ENCODE data around the gene CTNNA3.

CTNNA3 gene

DNA sequence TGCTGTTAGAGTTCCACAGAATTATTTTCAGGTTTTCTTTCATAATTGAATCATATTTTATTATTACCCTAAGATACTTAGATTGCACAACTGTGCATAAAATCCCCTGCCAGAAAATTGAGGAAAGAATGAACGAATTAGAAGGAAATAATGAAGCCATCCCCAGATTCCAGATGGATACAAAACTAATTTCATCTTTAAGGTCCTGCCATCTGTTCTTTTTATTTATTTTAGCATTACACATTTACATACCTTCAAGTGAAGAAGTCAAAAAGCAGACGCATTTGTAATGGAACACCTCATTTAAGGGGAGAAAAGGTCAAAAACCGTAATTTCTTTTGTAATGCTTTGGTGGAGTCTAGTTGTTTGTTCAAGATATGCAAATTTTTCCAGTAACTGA, 847.1 kb downstream of the CTNNA3 start:
- no peaks in the 10 kb centered on the region for H3K4me1 ChIP-seq (ENCODE audit: insufficient read depth, poor library complexity, severe bottlenecking)
- DNase-seq (ENCODE audit: low spot score) (no peak), ATAC-seq (ENCODE audit: low read depth) (no peak)
- H3K4me3 ChIP-seq (ENCODE audit: severe bottlenecking): no peak overlapping the region
- no peaks in the 10 kb centered on the region for H3K9me3 ChIP-seq (ENCODE audit: severe bottlenecking)
- H3K27me3 ChIP-seq (ENCODE audit: insufficient read depth, poor library complexity, severe bottlenecking): peaks cover 6% of the 10 kb centered on the region
- TF ChIP-seq, protein P1, sequence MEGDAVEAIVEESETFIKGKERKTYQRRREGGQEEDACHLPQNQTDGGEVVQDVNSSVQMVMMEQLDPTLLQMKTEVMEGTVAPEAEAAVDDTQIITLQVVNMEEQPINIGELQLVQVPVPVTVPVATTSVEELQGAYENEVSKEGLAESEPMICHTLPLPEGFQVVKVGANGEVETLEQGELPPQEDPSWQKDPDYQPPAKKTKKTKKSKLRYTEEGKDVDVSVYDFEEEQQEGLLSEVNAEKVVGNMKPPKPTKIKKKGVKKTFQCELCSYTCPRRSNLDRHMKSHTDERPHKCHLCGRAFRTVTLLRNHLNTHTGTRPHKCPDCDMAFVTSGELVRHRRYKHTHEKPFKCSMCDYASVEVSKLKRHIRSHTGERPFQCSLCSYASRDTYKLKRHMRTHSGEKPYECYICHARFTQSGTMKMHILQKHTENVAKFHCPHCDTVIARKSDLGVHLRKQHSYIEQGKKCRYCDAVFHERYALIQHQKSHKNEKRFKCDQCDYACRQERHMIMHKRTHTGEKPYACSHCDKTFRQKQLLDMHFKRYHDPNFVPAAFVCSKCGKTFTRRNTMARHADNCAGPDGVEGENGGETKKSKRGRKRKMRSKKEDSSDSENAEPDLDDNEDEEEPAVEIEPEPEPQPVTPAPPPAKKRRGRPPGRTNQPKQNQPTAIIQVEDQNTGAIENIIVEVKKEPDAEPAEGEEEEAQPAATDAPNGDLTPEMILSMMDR (IDR thresholded peaks at IDR 0.05; ENCODE audit: poor library complexity, severe bottlenecking): no peak
- no peak overlapping the region for H3K27ac ChIP-seq (ENCODE audit: poor library complexity, severe bottlenecking)
- no peaks in the 10 kb centered on the region for H3K36me3 ChIP-seq (ENCODE audit: low read depth)

DNA sequence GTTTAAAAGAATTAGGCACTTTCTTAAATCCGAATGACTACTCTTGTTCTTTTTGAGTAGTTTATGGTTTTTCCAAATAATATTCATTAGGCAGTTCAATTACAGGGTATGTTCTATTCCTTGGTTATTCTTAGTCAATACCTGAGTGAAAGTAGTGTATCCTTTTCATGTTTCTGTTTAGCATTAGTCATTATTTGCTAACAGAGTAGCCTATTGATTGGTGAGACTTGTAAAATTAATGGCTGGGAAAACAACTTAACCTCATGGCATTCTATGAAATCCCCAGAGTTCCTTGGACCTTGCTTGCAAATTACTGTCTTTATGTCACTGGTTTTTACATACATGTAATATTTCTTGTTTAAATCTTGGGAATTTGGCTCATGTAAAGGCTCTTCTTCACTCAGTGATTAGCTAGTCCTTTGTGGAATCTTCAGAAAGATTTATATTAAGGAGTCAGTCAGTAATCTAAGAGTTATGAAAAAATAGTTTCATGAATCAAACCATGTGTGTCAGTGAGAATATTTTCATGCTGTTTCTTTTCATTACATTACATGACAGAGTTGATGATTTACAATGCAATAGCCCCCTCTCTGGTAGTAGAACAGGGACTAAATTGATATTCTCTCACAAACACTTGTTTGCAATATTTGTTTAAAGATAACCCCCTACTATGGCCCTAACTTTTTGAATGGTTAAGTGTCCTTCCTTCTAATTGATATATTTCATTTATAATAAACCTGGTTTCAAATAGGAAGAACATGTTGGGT, 851.6 kb downstream of the CTNNA3 start:
- Histone ChIP-seq H3K27ac (ENCODE audit: poor library complexity, severe bottlenecking) (no peak overlapping the region), H3K4me1 (ENCODE audit: insufficient read depth, poor library complexity, severe bottlenecking) (no peaks in the 10 kb centered on the region), H3K4me3 (ENCODE audit: severe bottlenecking) (no peak overlapping the region), H3K36me3 (ENCODE audit: low read depth) (no peaks in the 10 kb centered on the region), H3K9me3 (ENCODE audit: severe bottlenecking) (no peaks in the 10 kb centered on the region), H3K27me3 (ENCODE audit: insufficient read depth, poor library complexity, severe bottlenecking) (peaks cover 4% of the 10 kb centered on the region)
- ATAC-seq (ENCODE audit: low read depth): no peak
- DNase-seq (ENCODE audit: low spot score): no peak
- TF ChIP-seq, protein P1 (IDR thresholded peaks at IDR 0.05; ENCODE audit: poor library complexity, severe bottlenecking): no peak

DNA sequence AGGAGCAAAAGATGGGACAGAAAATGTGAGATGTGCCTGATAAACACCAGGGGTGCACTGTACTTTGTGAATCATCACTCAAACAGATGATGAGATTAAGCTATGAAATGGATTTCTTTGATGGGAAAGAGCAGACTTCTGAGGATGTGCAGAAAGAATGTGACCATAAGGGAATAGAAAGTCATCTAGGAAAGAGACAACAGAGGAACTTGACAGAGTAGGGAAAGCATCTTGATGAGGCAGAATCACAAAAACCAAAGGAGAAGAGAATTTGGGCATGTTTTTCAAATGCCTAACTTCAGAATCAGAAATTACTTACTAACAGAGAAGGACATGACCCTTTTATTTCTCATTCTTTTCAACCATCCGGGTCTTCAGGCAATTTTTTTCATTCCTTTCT, 852.6 kb downstream of the CTNNA3 start:
- Histone ChIP-seq H3K4me1 (ENCODE audit: insufficient read depth, poor library complexity, severe bottlenecking) (no peaks in the 10 kb centered on the region), H3K9me3 (ENCODE audit: severe bottlenecking) (no peaks in the 10 kb centered on the region), H3K27me3 (ENCODE audit: insufficient read depth, poor library complexity, severe bottlenecking) (peaks cover 4% of the 10 kb centered on the region), H3K36me3 (ENCODE audit: low read depth) (no peaks in the 10 kb centered on the region), H3K4me3 (ENCODE audit: severe bottlenecking) (no peak overlapping the region), H3K27ac (ENCODE audit: poor library complexity, severe bottlenecking) (no peak overlapping the region)
- TF ChIP-seq, protein P1 (IDR thresholded peaks at IDR 0.05; ENCODE audit: poor library complexity, severe bottlenecking): no peak
- DNase-seq (ENCODE audit: low spot score): no peak
- no peak for ATAC-seq (ENCODE audit: low read depth)

DNA sequence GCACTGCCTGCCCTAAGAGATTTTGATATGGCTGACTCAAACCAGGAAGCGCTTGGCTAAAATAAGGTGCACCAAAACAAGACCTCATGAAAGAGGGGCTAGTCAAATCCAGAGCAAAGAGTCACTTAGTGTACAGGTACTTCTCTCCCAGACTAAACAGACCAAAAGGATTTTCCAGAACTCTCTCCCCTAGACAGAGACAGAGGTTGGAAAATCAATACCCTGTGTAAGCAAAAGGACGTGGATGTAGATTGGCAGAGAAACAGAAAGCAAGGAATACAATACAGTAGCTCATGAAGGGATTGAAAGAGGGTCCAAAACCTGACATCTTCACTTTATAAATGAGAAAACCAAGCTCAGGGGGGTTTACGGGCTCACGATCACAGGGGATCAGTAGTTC, 853.1 kb downstream of the CTNNA3 start:
- ATAC-seq (ENCODE audit: low read depth): no peak

DNA sequence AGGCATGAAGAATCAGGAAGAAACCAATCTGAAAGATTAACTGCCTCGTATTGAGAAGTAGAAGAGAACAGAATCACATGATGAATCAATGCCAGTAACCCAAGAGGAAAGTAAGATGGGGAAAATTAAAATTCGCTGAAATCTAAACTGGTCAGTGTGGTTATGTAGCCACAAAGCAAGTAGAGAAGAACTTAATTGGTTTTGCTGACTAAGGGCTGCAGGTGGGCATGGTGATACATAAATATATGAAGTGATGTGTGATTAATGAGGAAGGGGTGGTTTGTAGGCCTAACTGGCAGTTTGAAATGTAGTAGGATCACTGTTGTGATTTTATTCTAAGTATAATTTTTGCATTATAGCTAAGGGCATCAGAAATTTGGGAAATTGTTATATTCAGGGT, 853.6 kb downstream of the CTNNA3 start:
- H3K4me3 ChIP-seq (ENCODE audit: severe bottlenecking): no peak overlapping the region
- peaks cover 4% of the 10 kb centered on the region for H3K27me3 ChIP-seq (ENCODE audit: insufficient read depth, poor library complexity, severe bottlenecking)
- DNase-seq (ENCODE audit: low spot score) (no peak), ATAC-seq (ENCODE audit: low read depth) (no peak)
- H3K36me3 ChIP-seq (ENCODE audit: low read depth): no peaks in the 10 kb centered on the region
- no peak overlapping the region for H3K27ac ChIP-seq (ENCODE audit: poor library complexity, severe bottlenecking)
- H3K4me1 ChIP-seq (ENCODE audit: insufficient read depth, poor library complexity, severe bottlenecking): no peaks in the 10 kb centered on the region
- H3K9me3 ChIP-seq (ENCODE audit: severe bottlenecking): no peaks in the 10 kb centered on the region
- TF ChIP-seq, protein P1 (IDR thresholded peaks at IDR 0.05; ENCODE audit: poor library complexity, severe bottlenecking): no peak

More for the DNA sequence above, 853.1 kb downstream of the CTNNA3 start:
- no peaks in the 10 kb centered on the region for H3K36me3 ChIP-seq (ENCODE audit: low read depth)
- H3K4me1 ChIP-seq (ENCODE audit: insufficient read depth, poor library complexity, severe bottlenecking): no peaks in the 10 kb centered on the region
- TF ChIP-seq, protein P1 (IDR thresholded peaks at IDR 0.05; ENCODE audit: poor library complexity, severe bottlenecking): no peak
- no peak for DNase-seq (ENCODE audit: low spot score)
- H3K27ac ChIP-seq (ENCODE audit: poor library complexity, severe bottlenecking): no peak overlapping the region
- H3K27me3 ChIP-seq (ENCODE audit: insufficient read depth, poor library complexity, severe bottlenecking): peaks cover 4% of the 10 kb centered on the region
- H3K9me3 ChIP-seq (ENCODE audit: severe bottlenecking): no peaks in the 10 kb centered on the region
- no peak overlapping the region for H3K4me3 ChIP-seq (ENCODE audit: severe bottlenecking)
